ENCODE measurements around the gene LHX3.

LHX3 gene

DNA sequence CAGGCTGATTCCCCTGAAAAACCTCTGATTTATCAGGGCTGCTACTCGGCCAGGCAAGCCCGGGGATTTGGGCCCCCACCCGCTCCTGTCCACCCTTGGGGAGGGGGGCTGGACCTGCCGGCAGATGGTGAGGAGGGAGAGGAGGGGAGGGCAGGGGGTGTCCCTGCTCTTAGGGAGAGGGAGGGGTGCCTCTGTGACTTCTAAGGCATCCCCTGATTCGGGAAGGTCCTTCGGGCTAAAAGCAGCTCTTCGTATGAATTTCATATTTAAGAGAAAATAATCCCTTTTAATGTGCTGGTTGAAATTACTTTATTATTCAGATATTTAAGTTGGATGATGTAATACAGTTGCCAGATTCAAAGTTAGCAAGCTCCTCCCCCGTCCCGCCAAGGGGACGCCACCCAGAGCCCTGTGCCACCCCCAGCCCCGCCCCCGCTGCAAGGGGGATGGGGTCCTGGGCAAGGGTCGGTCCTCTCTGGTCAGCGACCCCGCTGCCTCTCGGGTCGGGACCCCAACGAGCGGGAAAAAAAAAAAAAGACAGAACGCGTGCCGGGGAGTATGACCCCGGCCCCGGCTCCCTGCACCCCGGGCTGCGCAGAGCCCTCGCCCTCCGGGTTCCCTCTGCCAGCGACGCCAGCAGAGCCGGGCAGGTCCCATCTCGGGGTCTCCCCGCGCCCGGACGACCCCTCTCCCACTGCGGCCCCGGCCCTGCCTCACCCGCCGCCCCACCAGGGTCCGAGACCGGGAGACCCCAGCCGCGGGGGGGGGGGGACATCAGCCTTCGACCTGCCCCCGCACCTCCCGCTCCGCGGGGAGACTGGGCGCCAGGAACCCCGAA, 12.4 kb downstream of the LHX3 start:
- no peaks in the 10 kb centered on the region for H4K20me1 ChIP-seq (ENCODE audit: insufficient read depth, low read length)
- H3K4me2 ChIP-seq (ENCODE audit: low read depth, low read length): no peak overlapping the region
- no peak overlapping the region for H2AFZ ChIP-seq (ENCODE audit: low read length)
- no peaks in the 10 kb centered on the region for H3F3A ChIP-seq (ENCODE audit: insufficient read depth, low read length)
- H3K36me3 ChIP-seq (replicated peaks; ENCODE audit: insufficient read depth, low read length): no peaks in the 10 kb centered on the region
- H3K9ac ChIP-seq (ENCODE audit: low read length): no peak overlapping the region
- no peak overlapping the region for H3K4me3 ChIP-seq (ENCODE audit: low read length)
- no peak overlapping the region for H3K27ac ChIP-seq (ENCODE audit: low read length)
- no peaks in the 10 kb centered on the region for H3K79me2 ChIP-seq (ENCODE audit: low read length)
- no peaks in the 10 kb centered on the region for H3K4me1 ChIP-seq (ENCODE audit: low read length)
- no peaks in the 10 kb centered on the region for H3K9me2 ChIP-seq (replicated peaks; ENCODE audit: insufficient read depth, low read length)
- H3K27me3 ChIP-seq (replicated peaks; ENCODE audit: insufficient read depth, low read length): peaks cover 89% of the 10 kb centered on the region
- TF ChIP-seq, protein P1, sequence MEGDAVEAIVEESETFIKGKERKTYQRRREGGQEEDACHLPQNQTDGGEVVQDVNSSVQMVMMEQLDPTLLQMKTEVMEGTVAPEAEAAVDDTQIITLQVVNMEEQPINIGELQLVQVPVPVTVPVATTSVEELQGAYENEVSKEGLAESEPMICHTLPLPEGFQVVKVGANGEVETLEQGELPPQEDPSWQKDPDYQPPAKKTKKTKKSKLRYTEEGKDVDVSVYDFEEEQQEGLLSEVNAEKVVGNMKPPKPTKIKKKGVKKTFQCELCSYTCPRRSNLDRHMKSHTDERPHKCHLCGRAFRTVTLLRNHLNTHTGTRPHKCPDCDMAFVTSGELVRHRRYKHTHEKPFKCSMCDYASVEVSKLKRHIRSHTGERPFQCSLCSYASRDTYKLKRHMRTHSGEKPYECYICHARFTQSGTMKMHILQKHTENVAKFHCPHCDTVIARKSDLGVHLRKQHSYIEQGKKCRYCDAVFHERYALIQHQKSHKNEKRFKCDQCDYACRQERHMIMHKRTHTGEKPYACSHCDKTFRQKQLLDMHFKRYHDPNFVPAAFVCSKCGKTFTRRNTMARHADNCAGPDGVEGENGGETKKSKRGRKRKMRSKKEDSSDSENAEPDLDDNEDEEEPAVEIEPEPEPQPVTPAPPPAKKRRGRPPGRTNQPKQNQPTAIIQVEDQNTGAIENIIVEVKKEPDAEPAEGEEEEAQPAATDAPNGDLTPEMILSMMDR (IDR thresholded peaks at IDR 0.05; ENCODE audit: low read length): no peak
- TF ChIP-seq EZH2 (optimal IDR thresholded peaks at IDR 0.05; ENCODE audit: low read depth, low read length): no peak
- TF ChIP-seq EZH2phosphoT487 (IDR thresholded peaks at IDR 0.05; ENCODE audit: low read length): no peak
- H3K9me3 ChIP-seq (replicated peaks; ENCODE audit: insufficient read depth, low read length): no peaks in the 10 kb centered on the region
- DNase-seq: no peak

DNA sequence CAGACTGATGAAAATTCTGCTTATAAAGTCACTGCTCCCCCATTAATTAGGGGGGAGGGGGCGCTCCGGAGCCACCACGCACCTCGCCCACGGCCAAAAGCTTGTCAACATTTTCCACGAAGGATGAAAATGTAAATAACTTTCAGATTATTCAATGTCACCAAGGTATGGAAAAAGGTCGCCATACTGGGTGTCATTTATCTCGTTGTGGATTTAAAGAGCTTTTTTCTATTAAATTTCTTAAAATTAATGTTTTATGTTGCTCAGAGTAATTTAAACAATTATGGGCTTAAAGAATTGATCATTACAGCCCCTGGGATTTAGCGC, 13.0 kb downstream of the LHX3 start:
- Histone ChIP-seq H3K9ac (ENCODE audit: low read length) (no peak overlapping the region), H3K79me2 (ENCODE audit: low read length) (no peaks in the 10 kb centered on the region), H3K27me3 (replicated peaks; ENCODE audit: insufficient read depth, low read length) (peaks cover 89% of the 10 kb centered on the region), H3K9me3 (replicated peaks; ENCODE audit: insufficient read depth, low read length) (no peaks in the 10 kb centered on the region), H3K27ac (ENCODE audit: low read length) (no peak overlapping the region), H3F3A (ENCODE audit: insufficient read depth, low read length) (no peaks in the 10 kb centered on the region), H3K4me3 (ENCODE audit: low read length) (no peak overlapping the region), H3K36me3 (replicated peaks; ENCODE audit: insufficient read depth, low read length) (no peaks in the 10 kb centered on the region), H3K4me1 (ENCODE audit: low read length) (no peaks in the 10 kb centered on the region), H2AFZ (ENCODE audit: low read length) (no peak overlapping the region), H3K4me2 (ENCODE audit: low read depth, low read length) (no peak overlapping the region), H3K9me2 (replicated peaks; ENCODE audit: insufficient read depth, low read length) (no peaks in the 10 kb centered on the region), H4K20me1 (ENCODE audit: insufficient read depth, low read length) (no peaks in the 10 kb centered on the region; the same call in 1 of the 2 replicates)
- TF ChIP-seq EZH2phosphoT487 (IDR thresholded peaks at IDR 0.05; ENCODE audit: low read length): no peak
- TF ChIP-seq EZH2 (optimal IDR thresholded peaks at IDR 0.05; ENCODE audit: low read depth, low read length): no peak
- TF ChIP-seq, protein P1 (IDR thresholded peaks at IDR 0.05; ENCODE audit: low read length): no peak
- no peak for DNase-seq

DNA sequence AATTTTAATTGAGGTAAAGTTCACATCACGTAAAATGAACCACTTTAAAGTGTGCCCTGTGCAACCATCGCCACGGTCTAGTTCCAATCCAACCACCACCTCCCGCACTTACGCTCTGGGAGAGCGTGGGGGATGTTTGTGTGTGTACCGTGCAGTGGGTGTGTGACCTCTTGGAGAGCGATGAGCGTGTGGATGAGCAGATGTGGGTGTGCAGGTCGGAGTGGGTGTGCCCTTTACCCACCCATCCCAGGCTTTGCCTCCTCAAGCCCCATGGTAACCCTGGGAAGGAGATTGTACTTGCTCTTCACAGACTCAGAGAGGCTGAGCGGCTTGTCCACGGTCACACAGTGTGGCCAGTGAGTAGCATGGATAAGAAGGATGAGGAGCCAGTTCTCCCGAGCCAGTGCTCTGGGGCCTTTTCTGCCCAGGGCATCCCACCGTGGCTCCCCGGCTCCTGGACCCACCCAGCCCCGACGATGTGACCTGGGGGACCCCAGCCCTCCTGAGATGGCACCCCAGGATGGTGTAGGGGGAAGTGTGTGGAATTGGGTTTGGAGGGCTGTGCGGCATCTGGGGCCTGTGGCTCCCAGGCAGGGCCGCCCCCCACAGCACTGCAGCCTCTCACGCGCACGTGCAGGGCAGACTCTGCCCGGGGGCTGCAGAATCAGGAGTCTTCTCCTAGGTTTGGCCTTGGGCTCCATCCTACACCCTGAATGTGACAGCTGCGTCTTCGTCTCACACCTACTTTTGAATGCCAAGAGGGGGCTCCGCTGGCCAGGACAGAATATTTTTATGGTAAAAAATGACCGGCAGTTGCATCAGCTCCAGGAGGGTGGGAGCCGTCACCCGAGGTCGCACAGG, 13.6 kb downstream of the LHX3 start:
- no peaks in the 10 kb centered on the region for H3F3A ChIP-seq (ENCODE audit: insufficient read depth, low read length)
- no peaks in the 10 kb centered on the region; the same call in 1 of the 2 replicates for H4K20me1 ChIP-seq (ENCODE audit: insufficient read depth, low read length)
- H3K79me2 ChIP-seq (ENCODE audit: low read length): no peaks in the 10 kb centered on the region
- peaks cover 89% of the 10 kb centered on the region for H3K27me3 ChIP-seq (replicated peaks; ENCODE audit: insufficient read depth, low read length)
- H3K9ac ChIP-seq (ENCODE audit: low read length): no peak overlapping the region
- H3K4me2 ChIP-seq (ENCODE audit: low read depth, low read length): no peak overlapping the region
- no peaks in the 10 kb centered on the region for H3K9me3 ChIP-seq (replicated peaks; ENCODE audit: insufficient read depth, low read length)
- H2AFZ ChIP-seq (ENCODE audit: low read length): no peak overlapping the region
- H3K9me2 ChIP-seq (replicated peaks; ENCODE audit: insufficient read depth, low read length): no peaks in the 10 kb centered on the region
- TF ChIP-seq EZH2 (optimal IDR thresholded peaks at IDR 0.05; ENCODE audit: low read depth, low read length): no peak
- no peak for TF ChIP-seq EZH2phosphoT487 (IDR thresholded peaks at IDR 0.05; ENCODE audit: low read length)
- TF ChIP-seq, protein P1 (IDR thresholded peaks at IDR 0.05; ENCODE audit: low read length): no peak
- H3K4me1 ChIP-seq (ENCODE audit: low read length): no peaks in the 10 kb centered on the region
- no peaks in the 10 kb centered on the region for H3K36me3 ChIP-seq (replicated peaks; ENCODE audit: insufficient read depth, low read length)
- DNase-seq: no peak
- no peak overlapping the region for H3K4me3 ChIP-seq (ENCODE audit: low read length)
- H3K27ac ChIP-seq (ENCODE audit: low read length): no peak overlapping the region
